ENCODE results near the gene MSANTD1. TPM values are rescaled to one million over a fixed set of nuclear protein-coding genes. Genes with fewer than 3 reads are reported as not detected.

The MSANTD1 gene
- total RNA-seq, 2 donors from 2014 or later: 1.4 to 2.8 TPM

DNA sequence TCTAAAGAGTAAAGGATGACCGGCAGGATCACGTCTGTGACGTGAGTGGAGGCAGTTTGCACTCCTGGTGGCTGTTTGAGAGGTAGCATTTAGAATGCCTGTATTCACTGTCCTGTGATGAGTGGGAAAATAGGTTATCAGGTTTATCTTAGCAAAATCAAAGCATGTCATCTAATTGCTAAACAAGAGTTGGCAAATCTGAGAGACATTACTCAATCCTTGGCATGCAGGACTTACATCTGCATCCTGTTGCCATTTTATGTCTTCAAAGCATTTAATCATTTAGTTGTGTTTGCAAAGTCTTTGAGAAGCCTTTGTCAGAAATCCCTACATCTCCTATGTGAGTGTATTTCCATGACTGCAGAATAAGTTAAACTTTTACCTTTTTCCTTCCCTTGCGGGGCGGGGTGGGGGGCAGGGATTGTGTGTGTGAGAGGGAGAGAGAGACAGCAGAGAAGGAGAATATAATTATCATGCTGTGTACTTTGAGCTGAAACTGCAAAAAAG, 41.4 kb upstream of the MSANTD1 start:
- ATAC-seq (ENCODE audit: insufficient number of reproducible peaks, low FRiP score, low read depth) (no peak), DNase-seq (ENCODE audit: low spot score) (no peak)

DNA sequence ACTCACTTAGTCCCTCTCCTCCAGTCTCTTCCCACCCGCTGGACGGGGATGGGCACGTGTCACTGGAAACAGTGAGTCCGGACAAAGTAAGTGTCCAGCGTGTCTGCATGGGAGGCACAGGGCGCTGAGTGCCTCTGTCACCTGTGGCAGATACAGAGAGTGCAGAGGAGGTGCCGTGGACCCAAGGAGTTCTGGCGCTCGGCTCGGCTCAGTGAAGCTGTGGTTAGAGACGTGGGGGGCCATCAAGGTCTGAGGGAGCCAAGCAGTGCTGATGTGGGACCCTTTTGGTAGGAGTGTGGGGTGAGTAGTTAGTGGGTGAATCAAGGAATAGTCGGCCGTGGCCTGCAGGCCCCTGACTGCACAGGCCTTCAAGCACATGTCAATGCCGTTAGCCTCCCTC, 40.1 kb upstream of the MSANTD1 start:
- peaks cover 0 to 2% of the 10 kb centered on the region in 2 donors for H3K4me1 ChIP-seq (ENCODE audit: control insufficient read depth in 1 of 2, low read depth in 2 of 2)
- H3K4me3 ChIP-seq: no peak overlapping the region
- H3K27me3 ChIP-seq (replicated peaks; ENCODE audit: insufficient read depth): no peaks in the 10 kb centered on the region
- no peak for ATAC-seq (ENCODE audit: insufficient number of reproducible peaks, low FRiP score, low read depth)
- peaks cover 60% of the 10 kb centered on the region for H3K36me3 ChIP-seq
- DNase-seq (ENCODE audit: low spot score): no peak
- no peak overlapping the region for H3K27ac ChIP-seq
- H3K9me3 ChIP-seq: no peaks in the 10 kb centered on the region
- TF ChIP-seq, protein P1, sequence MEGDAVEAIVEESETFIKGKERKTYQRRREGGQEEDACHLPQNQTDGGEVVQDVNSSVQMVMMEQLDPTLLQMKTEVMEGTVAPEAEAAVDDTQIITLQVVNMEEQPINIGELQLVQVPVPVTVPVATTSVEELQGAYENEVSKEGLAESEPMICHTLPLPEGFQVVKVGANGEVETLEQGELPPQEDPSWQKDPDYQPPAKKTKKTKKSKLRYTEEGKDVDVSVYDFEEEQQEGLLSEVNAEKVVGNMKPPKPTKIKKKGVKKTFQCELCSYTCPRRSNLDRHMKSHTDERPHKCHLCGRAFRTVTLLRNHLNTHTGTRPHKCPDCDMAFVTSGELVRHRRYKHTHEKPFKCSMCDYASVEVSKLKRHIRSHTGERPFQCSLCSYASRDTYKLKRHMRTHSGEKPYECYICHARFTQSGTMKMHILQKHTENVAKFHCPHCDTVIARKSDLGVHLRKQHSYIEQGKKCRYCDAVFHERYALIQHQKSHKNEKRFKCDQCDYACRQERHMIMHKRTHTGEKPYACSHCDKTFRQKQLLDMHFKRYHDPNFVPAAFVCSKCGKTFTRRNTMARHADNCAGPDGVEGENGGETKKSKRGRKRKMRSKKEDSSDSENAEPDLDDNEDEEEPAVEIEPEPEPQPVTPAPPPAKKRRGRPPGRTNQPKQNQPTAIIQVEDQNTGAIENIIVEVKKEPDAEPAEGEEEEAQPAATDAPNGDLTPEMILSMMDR (IDR thresholded peaks at IDR 0.05): no peak

More for the DNA sequence above, 41.4 kb upstream of the MSANTD1 start:
- Histone ChIP-seq H3K27me3 (replicated peaks; ENCODE audit: insufficient read depth) (no peaks in the 10 kb centered on the region), H3K36me3 (peaks cover 48% of the 10 kb centered on the region), H3K9me3 (no peaks in the 10 kb centered on the region), H3K4me1 (ENCODE audit: control insufficient read depth in 1 of 2, low read depth in 2 of 2) (peaks cover 0 to 9% of the 10 kb centered on the region in 2 donors), H3K27ac (no peak overlapping the region), H3K4me3 (no peak overlapping the region)
- TF ChIP-seq, protein P1 (IDR thresholded peaks at IDR 0.05): no peak

- no peak for ATAC-seq (ENCODE audit: insufficient number of reproducible peaks, low FRiP score, low read depth)
- Histone ChIP-seq H3K27ac (no peak overlapping the region), H3K36me3 (peaks cover 67% of the 10 kb centered on the region), H3K9me3 (no peaks in the 10 kb centered on the region), H3K27me3 (replicated peaks; ENCODE audit: insufficient read depth) (no peaks in the 10 kb centered on the region), H3K4me3 (no peak overlapping the region), H3K4me1 (ENCODE audit: control insufficient read depth in 1 of 2, low read depth in 2 of 2) (no peaks in the 10 kb centered on the region)
- TF ChIP-seq, protein P1 (IDR thresholded peaks at IDR 0.05): no peak
- no peak for DNase-seq (ENCODE audit: low spot score)
Observed at GRCh38 chr4:3209551-3210325, 39.2 kb upstream of the MSANTD1 start.

- no peak for ATAC-seq (ENCODE audit: insufficient number of reproducible peaks, low FRiP score, low read depth)
- Histone ChIP-seq H3K27ac (no peak overlapping the region), H3K9me3 (no peaks in the 10 kb centered on the region), H3K36me3 (peaks cover 74% of the 10 kb centered on the region), H3K27me3 (replicated peaks; ENCODE audit: insufficient read depth) (no peaks in the 10 kb centered on the region), H3K4me3 (no peak overlapping the region), H3K4me1 (ENCODE audit: control insufficient read depth in 1 of 2, low read depth in 2 of 2) (no peaks in the 10 kb centered on the region)
- DNase-seq (ENCODE audit: low spot score): no peak
- TF ChIP-seq, protein P1 (IDR thresholded peaks at IDR 0.05): no peak
Observed at GRCh38 chr4:3210467-3210866, 38.5 kb upstream of the MSANTD1 start.

DNA sequence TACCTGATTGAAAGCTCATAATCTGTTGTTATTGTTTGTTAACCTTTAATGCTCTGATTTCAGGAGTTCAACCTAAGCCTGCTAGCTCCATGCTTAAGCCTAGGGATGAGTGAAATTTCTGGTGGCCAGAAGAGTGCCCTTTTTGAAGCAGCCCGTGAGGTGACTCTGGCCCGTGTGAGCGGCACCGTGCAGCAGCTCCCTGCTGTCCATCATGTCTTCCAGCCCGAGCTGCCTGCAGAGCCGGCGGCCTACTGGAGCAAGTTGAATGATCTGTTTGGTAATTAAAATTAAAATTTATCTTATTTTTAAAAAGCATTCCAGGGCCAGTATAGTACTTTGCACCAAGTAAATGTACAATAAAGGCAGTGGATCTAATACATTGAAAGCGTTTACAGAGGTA, 37.1 kb upstream of the MSANTD1 start:
- no peak overlapping the region for H3K4me3 ChIP-seq
- no peak for DNase-seq (ENCODE audit: low spot score)
- TF ChIP-seq, protein P1 (IDR thresholded peaks at IDR 0.05): no peak
- no peak for ATAC-seq (ENCODE audit: insufficient number of reproducible peaks, low FRiP score, low read depth)
- no peaks in the 10 kb centered on the region for H3K9me3 ChIP-seq
- H3K4me1 ChIP-seq (ENCODE audit: control insufficient read depth in 1 of 2, low read depth in 2 of 2): no peaks in the 10 kb centered on the region
- H3K27ac ChIP-seq: no peak overlapping the region
- H3K27me3 ChIP-seq (replicated peaks; ENCODE audit: insufficient read depth): no peaks in the 10 kb centered on the region
- H3K36me3 ChIP-seq: peaks cover 68% of the 10 kb centered on the region
